ENCODE measurements around the gene C19orf12.

- TF ChIP-seq, protein P1, sequence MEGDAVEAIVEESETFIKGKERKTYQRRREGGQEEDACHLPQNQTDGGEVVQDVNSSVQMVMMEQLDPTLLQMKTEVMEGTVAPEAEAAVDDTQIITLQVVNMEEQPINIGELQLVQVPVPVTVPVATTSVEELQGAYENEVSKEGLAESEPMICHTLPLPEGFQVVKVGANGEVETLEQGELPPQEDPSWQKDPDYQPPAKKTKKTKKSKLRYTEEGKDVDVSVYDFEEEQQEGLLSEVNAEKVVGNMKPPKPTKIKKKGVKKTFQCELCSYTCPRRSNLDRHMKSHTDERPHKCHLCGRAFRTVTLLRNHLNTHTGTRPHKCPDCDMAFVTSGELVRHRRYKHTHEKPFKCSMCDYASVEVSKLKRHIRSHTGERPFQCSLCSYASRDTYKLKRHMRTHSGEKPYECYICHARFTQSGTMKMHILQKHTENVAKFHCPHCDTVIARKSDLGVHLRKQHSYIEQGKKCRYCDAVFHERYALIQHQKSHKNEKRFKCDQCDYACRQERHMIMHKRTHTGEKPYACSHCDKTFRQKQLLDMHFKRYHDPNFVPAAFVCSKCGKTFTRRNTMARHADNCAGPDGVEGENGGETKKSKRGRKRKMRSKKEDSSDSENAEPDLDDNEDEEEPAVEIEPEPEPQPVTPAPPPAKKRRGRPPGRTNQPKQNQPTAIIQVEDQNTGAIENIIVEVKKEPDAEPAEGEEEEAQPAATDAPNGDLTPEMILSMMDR (IDR thresholded peaks at IDR 0.05): no peak
- no peak for TF ChIP-seq POLR2A (IDR thresholded peaks at IDR 0.05)
These were observed 48.3 kb downstream of the C19orf12 start for GRCh38 chr19:29666578-29667386.
